GM19463 (cell line): ENCODE measurements around the gene PREB.

Experiments used
- ATAC-seq: cut with Tn5 transposase; IDR thresholded peaks from one replicate; pipeline ENCODE4 v1.9.1; 2021; ENCODE audit warnings: mild to moderate bottlenecking, moderate library complexity; ENCODE audit not compliant: unreplicated experiment

The PREB gene

GRCh38 chr2:27152796-27153464, 18.5 kb upstream of the PREB start:
- no peak for ATAC-seq

- ATAC-seq = no peak
Observed at GRCh38 chr2:27152102-27152795, 17.8 kb upstream of the PREB start.

GRCh38 chr2:27150639-27151230, 16.3 kb upstream of the PREB start:
- no peak for ATAC-seq

GRCh38 chr2:27149570-27150405, 15.4 kb upstream of the PREB start:
- ATAC-seq = no peak

DNA sequence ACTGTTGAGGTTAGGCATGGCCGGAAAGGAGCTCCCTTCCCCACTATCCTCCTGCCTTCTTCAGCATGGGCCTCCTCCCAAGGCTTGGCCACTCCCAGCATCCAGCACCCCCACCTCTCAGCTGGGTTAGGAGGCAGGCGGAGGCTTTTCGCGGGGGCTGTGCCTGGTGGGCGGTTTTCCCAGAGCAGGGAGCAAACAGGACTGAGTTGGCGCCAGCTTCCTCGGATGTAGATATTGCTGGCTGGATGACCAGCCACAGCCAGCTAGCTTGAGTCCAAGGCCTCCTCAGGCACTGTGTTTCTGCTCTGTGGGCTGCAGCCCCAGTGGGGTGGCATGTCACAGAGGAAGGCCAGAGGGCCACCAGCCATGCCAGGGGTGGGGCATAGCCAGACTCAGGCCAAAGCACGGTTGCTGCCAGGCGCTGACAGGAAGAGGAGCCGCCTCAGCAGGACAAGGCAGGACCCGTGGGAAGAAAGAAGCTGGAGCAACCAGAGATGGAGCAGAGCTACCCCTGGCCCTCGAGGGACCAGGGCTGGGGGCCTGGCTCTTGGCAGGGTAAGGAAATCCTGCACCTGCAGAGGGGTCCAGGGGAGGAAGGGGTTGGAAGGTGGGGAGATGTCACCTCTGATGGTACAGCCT, 14.5 kb upstream of the PREB start, which contains the start of gene TCF23:
TCF23 (plus strand) TSS at position 204 of the 639 bp plus-strand sequence; CDS start at position 334, 130 bp downstream.
- no peak for ATAC-seq

- ATAC-seq = no peak
Observed at GRCh38 chr2:27147935-27148334, 13.5 kb upstream of the PREB start.

GRCh38 chr2:27145682-27146081, 11.2 kb upstream of the PREB start:
- ATAC-seq = no peak

DNA sequence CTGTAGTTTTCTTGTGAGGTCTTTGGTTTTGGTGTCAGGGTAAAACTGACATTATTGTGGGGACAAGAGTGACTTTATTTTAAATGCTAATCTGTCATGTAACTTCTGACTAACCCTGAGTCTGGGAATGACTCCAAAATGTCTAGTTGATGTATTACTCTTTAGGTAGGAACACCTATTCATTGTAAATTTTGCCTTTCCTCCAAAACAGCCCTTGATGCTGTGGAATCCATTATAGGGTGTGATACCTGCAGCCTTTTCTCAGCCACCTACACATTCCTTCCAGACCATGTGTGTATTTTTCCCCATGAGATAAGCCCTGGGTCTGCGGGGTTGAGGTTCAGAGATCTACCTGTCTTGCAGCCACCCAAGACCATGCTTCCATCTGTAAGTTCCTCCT, 8.8 kb upstream of the PREB start:
- no peak for ATAC-seq

DNA sequence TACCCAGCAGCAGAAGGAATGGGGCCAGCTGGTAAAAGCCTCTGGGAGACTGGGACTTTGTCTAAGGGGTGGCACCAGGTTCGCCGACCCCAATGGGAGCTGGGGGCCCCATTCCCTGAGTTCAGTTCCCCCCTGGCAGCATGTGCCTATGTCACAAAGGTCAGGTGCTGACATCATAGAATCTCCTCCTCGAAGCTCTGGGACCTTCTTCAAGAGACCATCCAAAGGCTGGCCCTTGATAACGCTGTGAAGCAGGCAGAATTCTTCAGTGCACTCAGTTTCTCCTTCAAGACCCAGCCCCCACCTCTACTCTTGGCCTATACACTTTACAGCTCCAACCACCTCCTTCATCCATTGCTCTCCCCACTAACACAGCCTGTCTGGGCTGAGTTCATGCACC, 4.9 kb upstream of the PREB start, which contains the start of gene PRR30:
PRR30 (minus strand) TSS at position 101 of the 400 bp plus-strand sequence. CDS start 1,081 bp downstream, outside the sequence.
- no peak for ATAC-seq

- ATAC-seq = no peak
Observed at GRCh38 chr2:27138111-27138510, 3.7 kb upstream of the PREB start.

- no peak for ATAC-seq
Observed at GRCh38 chr2:27137322-27137935, 3.0 kb upstream of the PREB start.

- no peak for ATAC-seq
Observed at GRCh38 chr2:27136751-27137150, 2.3 kb upstream of the PREB start.

DNA sequence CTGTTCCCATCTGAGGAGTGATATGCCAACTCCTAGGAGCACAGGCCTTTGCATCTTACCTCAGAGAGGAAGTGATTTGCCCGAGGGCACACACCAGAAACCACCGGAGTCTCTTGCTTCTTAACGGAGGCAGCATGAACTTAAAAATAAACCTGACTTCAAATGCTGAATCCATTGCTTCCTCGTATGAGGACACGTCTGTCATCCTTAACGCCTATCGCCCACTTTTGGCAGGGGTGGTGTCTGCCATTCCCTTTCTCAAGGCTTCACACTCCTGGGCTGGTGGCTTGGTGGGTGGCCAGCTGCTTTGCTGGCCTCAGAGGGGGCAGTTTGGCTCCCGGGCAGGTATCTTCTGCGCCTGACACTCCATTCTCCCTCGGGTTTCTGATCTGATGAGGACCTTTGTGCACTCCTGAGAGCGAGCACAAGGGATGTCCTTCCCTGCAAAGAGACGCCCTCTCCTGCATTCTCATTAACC, 1.1 kb upstream of the PREB start:
- no peak for ATAC-seq

DNA sequence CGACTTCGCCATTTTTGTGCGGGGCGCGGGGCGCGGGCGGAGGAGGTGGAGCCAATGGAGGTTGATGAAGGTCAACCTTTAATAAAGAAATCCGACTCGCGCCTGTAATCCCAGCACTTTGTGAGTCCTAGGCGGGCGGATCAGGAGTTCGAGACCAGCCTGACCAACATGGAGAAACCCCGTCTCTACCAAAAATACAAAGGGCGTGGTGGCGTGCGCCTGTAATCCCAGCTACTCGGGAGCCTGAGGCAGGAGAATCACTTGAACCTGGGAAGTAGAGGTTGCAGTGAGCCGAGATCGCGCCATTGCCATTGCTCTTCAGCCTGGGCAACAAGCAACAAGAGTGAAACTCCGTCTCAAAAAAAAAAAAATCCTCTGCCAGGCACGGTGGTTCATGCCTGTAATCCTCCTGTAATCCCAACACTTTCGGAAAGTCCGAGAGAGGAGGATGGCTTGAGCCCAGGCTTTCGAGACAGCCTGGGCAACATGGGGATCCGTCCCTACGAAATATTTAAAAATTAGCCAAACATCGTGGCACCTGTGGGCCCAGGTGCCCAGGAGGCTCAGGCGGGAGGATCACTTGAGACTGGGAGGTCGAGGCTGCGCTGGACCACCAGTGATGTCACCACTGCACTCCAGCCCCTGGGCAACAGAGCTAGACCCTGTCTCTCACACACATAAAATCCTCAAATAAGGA, 493 bp upstream of the PREB start:
- no peak for ATAC-seq

DNA sequence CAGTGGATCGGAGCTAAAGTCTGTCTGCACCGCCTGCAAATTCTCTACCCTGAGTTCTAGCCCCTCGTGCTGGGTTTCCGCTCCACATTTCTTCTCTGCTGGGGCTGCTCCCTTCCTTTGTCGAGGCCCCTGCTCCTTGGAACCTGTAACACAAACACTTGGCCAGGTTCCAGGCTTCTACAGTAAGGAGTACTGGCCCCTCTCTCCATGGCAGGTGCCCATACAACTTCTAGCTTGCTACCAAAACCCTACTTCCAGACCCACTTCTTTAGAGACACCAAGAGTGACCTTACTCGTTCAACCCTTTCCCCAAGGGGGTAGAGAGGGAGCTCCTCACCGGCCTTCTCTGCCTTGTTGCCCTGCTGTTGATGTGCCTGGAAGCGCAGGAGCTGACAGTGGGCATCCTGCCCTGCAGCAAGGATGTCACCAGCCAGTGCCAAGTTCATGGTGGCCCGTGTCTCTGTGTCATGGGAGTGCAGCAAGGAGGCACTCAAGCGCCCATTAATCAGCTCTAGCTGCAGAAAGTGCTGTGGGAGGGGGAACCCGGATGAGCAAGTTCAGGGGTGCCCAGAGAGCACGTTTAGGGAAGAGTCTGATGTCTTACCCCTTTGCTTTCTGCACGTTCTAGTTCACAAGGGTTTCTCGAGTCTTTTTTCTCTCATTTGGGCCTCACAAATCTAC, 1.1 kb downstream of the PREB start:
- ATAC-seq = no peak

DNA sequence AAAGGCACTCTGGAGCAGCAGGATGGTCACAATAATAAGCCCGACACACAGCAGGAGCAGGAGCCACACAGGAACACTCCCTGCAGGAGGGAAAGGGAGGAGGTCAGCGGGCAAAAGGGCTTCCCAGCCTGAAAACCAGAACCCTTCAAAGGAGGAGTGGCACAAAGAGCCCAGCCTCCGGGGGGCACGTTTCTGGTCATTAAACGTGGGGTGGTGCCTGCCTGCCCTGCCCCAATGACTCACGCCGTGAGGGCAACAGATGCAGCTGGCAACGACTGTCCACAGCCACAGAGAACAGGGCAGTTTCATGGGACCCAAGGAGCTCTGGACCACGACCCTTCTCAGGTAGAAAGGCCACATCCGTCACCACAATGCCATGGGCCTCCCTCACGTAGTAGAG, 3.0 kb downstream of the PREB start:
- no peak for ATAC-seq

- no peak for ATAC-seq
Observed at GRCh38 chr2:27130396-27130795, 4.0 kb downstream of the PREB start.

GRCh38 chr2:27128668-27129571, 5.5 kb downstream of the PREB start:
- no peak for ATAC-seq
